GM21576 (cell line): ENCODE data around the gene MAPKBP1.

Experiments used
- ATAC-seq: cut with Tn5 transposase; IDR thresholded peaks from one replicate; pipeline ENCODE4 v1.9.1; 2021; ENCODE audit warnings: mild to moderate bottlenecking, moderate library complexity; ENCODE audit not compliant: unreplicated experiment

MAPKBP1 gene

GRCh38 chr15:41843571-41843970, 69.3 kb downstream of the MAPKBP1 start:
- no peak for ATAC-seq

DNA sequence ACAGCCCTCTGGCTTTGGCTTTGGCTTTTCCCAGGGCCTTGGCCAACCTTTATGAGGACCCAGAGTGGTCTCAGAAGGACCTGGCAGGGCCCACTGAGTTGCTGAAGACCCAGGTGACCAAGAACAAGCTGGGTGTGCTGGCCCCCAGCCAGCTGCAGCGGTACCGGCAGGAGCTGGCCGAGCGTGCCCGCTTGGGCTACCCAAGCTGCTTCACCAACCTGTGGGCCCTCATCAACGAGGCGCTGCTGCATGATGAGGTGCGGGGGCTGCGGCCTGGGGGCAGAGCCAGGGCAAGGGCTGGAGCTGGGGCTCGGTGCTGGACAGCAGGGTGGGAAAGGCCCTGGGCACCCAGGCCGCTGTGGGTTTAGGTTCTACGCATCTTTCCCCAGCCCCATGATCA, 70.5 kb downstream of the MAPKBP1 start:
- ATAC-seq = no peak

DNA sequence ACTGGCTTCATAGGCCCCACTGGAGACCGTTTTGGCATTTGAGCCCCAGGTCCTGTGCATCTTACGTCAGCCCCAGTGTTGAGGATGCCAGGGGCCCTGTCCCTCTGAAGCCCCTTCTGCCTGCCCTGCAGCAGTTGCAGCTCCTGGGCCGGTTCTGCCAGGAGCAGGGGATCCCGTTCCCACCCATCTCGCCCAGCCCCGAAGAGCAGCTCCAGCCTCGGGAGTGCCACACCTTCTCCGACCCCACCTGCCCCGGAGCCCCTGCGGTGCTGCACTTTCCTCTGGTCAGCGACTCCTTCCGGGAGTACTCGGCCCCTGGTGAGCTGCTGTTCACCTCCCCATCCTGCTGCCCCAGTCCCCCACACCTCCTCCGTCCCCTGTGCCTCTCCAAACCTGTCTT, 72.9 kb downstream of the MAPKBP1 start:
- ATAC-seq = no peak

- ATAC-seq = no peak
Measured at GRCh38 chr15:41847981-41848380, 73.7 kb downstream of the MAPKBP1 start.

- ATAC-seq = no peak
Measured at GRCh38 chr15:41848631-41849030, 74.3 kb downstream of the MAPKBP1 start.

DNA sequence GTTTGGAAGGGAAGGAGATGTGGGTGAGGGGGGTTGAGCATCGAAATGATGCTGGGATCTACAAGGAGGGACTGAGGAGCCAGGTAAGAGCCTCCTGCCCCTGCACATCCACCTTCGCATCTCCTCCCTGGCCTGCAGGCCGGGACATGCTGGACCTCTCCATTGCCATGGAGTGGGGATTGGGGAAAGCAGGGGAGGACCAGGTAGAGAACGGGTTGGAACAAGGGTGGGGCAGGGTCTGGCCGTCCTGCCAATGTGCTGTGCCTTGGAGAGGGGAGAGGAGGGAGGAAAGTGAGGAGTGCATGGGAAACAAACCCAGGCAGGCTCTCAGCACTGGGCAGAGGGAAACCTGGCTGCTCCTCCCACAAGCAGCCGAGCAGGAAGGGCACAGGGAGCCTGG, 74.9 kb downstream of the MAPKBP1 start:
- no peak for ATAC-seq

GRCh38 chr15:41849861-41850260, 75.6 kb downstream of the MAPKBP1 start:
- ATAC-seq = no peak

- no peak for ATAC-seq
Measured at GRCh38 chr15:41850482-41851166, 76.3 kb downstream of the MAPKBP1 start.

GRCh38 chr15:41851167-41851523, 76.9 kb downstream of the MAPKBP1 start:
- no peak for ATAC-seq

- no peak for ATAC-seq
Measured at GRCh38 chr15:41851755-41852370, 77.6 kb downstream of the MAPKBP1 start.

- ATAC-seq = no peak
Measured at GRCh38 chr15:41852736-41853590, 78.7 kb downstream of the MAPKBP1 start.

DNA sequence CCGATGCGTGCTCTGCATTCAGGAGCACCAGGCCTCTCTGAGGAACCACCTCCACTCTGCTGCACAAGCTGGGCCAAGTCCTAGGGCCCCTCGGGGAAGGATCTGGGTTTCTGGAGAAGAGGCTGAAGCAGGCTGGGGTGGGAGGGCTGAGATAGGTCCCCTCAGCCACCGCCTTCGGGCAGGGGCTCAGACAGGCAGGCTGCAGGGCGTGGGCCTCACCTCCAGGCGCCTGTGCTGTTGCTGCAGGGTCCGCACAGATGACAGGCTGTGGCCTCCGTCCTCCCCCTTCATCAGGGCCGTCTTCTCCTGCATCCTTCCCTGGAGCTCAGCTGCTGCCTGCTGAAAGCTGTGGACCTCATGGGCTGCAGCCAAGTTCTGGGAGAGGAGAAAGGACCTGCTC, 79.5 kb downstream of the MAPKBP1 start:
- no peak for ATAC-seq

DNA sequence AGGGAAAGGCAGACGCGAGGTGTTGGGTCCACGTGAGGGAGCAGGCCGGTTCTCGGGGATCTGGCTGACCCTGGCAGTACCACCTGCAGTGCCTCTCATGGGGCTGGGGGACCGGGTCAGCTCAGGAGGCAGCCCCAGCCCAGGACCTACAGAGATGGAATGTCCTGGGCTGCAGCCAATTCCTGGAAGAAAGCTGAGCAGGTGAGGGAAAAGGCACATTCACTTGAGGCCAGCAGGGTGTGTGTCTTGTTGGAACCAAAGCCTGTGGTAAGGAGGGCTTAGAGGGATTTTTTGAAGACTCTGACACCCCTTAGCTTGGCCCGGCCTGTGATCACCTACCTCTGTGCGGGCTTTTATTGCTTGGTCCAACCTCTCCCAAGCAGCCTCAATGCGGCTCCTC, 80.2 kb downstream of the MAPKBP1 start:
- ATAC-seq = no peak

- ATAC-seq = no peak
Measured at GRCh38 chr15:41855261-41855961, 81.1 kb downstream of the MAPKBP1 start.

- ATAC-seq = no peak
Measured at GRCh38 chr15:41856262-41856661, 82.0 kb downstream of the MAPKBP1 start.

DNA sequence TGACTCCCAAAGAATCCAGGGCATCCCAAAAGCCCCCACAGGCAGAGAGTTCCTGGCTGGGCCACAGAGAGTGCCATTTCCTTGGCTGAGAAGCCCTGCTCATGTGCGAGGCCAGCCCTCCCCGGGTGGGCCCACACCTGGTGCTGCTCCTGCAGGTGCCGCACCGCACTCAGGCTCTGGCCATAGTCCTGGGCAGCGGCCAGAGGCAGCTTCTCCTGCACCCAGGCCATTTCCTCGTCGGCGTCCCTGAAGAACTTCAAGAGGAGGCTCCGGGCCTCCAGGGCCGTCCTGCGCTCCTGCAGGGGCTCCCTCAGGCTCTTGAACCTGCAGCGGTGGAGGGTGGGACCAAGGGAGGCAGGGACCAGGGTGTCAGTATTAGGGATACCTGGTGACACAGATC, 82.4 kb downstream of the MAPKBP1 start:
- ATAC-seq = no peak

GRCh38 chr15:41857316-41857715, 83.0 kb downstream of the MAPKBP1 start:
- no peak for ATAC-seq

- no peak for ATAC-seq
Measured at GRCh38 chr15:41858756-41859155, 84.5 kb downstream of the MAPKBP1 start.

DNA sequence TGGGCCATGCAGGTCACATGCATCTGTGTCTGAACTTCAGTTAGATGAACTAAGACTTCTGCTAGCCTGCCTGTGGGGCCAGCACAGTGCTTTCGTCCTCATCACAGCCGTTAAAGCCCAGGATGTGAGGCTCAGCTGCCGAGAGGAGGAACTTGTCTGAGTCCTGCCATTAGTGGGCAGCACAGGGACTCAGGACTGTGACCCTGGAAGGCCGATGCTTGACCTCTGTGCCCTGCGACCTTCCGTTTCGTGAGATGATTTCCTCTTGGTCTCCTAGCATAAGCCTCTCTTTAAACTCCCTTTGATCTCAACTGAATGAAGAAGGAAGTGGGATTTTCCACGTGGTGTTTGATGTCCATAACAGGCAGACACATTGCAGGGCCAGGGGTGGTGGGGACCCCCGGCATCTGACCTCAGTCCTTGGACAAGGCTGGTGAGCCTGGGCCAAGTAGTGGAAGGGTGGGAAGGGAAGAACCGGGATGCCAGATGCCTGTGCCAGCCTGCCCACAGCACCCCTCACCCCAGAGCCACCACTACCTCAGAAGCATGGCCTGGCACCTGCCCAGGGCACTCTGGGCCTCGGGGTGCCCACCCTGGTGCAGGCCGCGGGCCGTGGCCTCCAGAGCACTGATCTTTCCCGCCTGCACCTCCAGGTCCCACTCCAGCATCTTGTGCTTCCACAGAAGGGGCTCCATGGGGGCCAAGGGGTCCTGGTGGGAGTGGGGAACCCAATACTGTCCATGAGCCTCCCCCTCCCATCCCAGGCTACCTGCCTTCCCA, 86.0 kb downstream of the MAPKBP1 start:
- ATAC-seq = no peak

- no peak for ATAC-seq
Measured at GRCh38 chr15:41861736-41862356, 87.6 kb downstream of the MAPKBP1 start.
